ENCODE measurements around the gene PHF23.

PHF23 gene

DNA sequence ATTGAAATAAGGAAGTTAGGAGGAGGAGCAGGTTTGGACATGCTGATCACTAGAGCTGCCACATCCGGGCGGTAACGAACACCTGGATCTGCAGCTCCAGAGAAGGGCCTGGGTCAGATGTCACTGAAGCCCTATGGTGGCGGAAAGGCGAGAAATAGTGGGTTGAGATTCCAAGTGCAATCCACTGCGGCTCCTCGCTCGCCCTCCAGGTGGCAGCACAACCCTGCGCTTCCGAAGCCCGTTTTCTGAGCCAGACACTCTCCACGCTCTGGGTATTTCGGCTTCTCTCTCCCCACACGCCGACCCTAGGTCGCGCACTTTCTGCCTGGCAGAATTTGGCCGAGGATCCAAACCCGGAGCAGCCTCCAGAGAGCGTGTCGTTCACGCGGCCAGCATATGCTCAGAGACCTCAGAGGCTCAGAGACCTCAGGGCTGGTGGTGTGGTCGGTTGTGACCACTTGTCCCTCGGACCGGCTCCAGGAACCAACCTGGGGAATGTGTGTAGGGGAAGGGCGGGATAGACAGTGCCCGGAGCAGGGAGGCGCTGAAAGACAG is 41.3 kb upstream of the PHF23 start:
- H3K27ac ChIP-seq (replicated peaks), result no peak overlapping the region
- TF ChIP-seq, protein P1, sequence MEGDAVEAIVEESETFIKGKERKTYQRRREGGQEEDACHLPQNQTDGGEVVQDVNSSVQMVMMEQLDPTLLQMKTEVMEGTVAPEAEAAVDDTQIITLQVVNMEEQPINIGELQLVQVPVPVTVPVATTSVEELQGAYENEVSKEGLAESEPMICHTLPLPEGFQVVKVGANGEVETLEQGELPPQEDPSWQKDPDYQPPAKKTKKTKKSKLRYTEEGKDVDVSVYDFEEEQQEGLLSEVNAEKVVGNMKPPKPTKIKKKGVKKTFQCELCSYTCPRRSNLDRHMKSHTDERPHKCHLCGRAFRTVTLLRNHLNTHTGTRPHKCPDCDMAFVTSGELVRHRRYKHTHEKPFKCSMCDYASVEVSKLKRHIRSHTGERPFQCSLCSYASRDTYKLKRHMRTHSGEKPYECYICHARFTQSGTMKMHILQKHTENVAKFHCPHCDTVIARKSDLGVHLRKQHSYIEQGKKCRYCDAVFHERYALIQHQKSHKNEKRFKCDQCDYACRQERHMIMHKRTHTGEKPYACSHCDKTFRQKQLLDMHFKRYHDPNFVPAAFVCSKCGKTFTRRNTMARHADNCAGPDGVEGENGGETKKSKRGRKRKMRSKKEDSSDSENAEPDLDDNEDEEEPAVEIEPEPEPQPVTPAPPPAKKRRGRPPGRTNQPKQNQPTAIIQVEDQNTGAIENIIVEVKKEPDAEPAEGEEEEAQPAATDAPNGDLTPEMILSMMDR (IDR thresholded peaks at IDR 0.05; ENCODE audit: insufficient read depth, low read length), result peak; percentile 65
- TF ChIP-seq, protein P2, sequence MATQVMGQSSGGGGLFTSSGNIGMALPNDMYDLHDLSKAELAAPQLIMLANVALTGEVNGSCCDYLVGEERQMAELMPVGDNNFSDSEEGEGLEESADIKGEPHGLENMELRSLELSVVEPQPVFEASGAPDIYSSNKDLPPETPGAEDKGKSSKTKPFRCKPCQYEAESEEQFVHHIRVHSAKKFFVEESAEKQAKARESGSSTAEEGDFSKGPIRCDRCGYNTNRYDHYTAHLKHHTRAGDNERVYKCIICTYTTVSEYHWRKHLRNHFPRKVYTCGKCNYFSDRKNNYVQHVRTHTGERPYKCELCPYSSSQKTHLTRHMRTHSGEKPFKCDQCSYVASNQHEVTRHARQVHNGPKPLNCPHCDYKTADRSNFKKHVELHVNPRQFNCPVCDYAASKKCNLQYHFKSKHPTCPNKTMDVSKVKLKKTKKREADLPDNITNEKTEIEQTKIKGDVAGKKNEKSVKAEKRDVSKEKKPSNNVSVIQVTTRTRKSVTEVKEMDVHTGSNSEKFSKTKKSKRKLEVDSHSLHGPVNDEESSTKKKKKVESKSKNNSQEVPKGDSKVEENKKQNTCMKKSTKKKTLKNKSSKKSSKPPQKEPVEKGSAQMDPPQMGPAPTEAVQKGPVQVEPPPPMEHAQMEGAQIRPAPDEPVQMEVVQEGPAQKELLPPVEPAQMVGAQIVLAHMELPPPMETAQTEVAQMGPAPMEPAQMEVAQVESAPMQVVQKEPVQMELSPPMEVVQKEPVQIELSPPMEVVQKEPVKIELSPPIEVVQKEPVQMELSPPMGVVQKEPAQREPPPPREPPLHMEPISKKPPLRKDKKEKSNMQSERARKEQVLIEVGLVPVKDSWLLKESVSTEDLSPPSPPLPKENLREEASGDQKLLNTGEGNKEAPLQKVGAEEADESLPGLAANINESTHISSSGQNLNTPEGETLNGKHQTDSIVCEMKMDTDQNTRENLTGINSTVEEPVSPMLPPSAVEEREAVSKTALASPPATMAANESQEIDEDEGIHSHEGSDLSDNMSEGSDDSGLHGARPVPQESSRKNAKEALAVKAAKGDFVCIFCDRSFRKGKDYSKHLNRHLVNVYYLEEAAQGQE (IDR thresholded peaks at IDR 0.05; ENCODE audit: insufficient replicate concordance, low read depth), result no peak
- TF ChIP-seq GABPA (IDR thresholded peaks at IDR 0.05; ENCODE audit: low read depth), result no peak
- DNase-seq (ENCODE audit: low read depth in 1 of 2, low spot score in 1 of 2), result peak; percentile 50 to 67
- H3K4me3 ChIP-seq (replicated peaks; ENCODE audit: insufficient read depth, low read length), result peak overlapping the region; percentile 25
- H3K27me3 ChIP-seq (ENCODE audit: insufficient read depth, poor library complexity, severe bottlenecking), result no peaks in the 10 kb centered on the region

DNA sequence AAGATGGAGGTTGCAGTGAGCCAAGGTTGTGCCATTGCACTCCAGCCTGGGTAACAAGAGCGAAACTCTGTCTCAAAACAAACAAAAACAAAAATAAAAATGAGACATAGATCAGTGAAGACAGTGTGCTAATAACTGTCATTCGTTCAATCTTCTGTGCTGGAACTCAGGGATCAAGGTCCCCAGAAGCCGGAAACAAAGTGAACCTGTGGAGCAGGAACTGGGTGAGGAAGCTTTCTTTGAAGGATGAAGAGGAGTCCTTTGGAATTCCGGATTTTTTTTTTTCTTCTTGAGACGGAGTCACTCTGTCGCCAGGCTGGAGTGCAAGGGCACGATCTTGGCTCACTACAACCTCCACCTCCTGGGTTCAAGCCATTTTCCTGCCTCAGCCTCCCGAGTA is 40.2 kb upstream of the PHF23 start:
- Histone ChIP-seq H3K27ac (replicated peaks) (no peak overlapping the region), H3K27me3 (ENCODE audit: insufficient read depth, poor library complexity, severe bottlenecking) (no peaks in the 10 kb centered on the region)
- DNase-seq (ENCODE audit: low read depth in 1 of 2, low spot score in 1 of 2), result no peak

DNA sequence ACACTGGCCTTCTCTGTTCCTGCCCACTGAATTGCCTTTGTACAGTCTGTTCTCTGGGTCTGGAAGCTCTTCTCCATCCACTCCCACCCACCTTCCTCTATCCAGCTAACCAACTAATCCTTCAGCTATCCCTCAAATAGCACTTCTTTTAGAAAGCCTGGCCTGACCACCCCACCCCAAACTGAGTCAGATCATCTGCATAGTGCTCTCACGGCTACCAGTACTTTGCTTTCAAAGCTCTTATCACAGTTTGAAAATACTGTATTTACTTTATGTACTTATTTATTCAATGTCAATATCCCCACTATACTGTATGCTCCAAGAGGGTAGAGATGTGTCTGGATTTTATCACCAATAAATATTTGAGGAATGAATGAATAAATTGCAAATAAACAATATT is 27.5 kb upstream of the PHF23 start:
- Histone ChIP-seq H3K4me3 (replicated peaks; ENCODE audit: insufficient read depth, low read length) (no peak overlapping the region), H3K27ac (replicated peaks) (no peak overlapping the region), H3K27me3 (ENCODE audit: insufficient read depth, poor library complexity, severe bottlenecking) (no peaks in the 10 kb centered on the region)
- DNase-seq (ENCODE audit: low read depth in 1 of 2, low spot score in 1 of 2), result no peak
- TF ChIP-seq GABPA (IDR thresholded peaks at IDR 0.05; ENCODE audit: low read depth) (no peak), POLR2AphosphoS5 (IDR thresholded peaks at IDR 0.05; ENCODE audit: low read depth) (no peak), SPI1 (IDR thresholded peaks at IDR 0.05; ENCODE audit: borderline replicate concordance, low read depth) (no peak)

More for the DNA sequence above, 40.2 kb upstream of the PHF23 start:
- no peak for TF ChIP-seq SPI1 (IDR thresholded peaks at IDR 0.05; ENCODE audit: borderline replicate concordance, low read depth)
- TF ChIP-seq, protein P2 (IDR thresholded peaks at IDR 0.05; ENCODE audit: insufficient replicate concordance, low read depth), result no peak
- no peak for TF ChIP-seq GABPA (IDR thresholded peaks at IDR 0.05; ENCODE audit: low read depth)
- TF ChIP-seq, protein P1 (IDR thresholded peaks at IDR 0.05; ENCODE audit: insufficient read depth, low read length), result no peak
- no peak for TF ChIP-seq POLR2AphosphoS5 (IDR thresholded peaks at IDR 0.05; ENCODE audit: low read depth)
- H3K4me3 ChIP-seq (replicated peaks; ENCODE audit: insufficient read depth, low read length), result no peak overlapping the region

DNA sequence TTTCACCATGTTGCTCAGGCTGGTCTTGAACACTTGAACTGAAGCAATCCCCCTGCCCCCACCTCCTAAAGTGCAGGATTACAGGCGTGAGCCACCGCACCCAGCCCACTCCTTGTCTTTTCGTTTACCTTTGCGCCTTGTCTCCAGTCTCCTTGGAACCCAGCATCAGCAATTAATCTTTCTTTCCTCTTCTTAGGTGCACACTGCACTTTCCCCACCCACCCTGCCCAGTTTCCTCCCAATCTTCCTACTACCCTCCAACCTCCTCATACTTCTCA is 24.5 kb upstream of the PHF23 start:
- no peak overlapping the region for H3K27ac ChIP-seq (replicated peaks)
- H3K4me3 ChIP-seq (replicated peaks; ENCODE audit: insufficient read depth, low read length), result no peak overlapping the region
- no peak for TF ChIP-seq POLR2AphosphoS5 (IDR thresholded peaks at IDR 0.05; ENCODE audit: low read depth)
- no peak for TF ChIP-seq GABPA (IDR thresholded peaks at IDR 0.05; ENCODE audit: low read depth)
- TF ChIP-seq, protein P1 (IDR thresholded peaks at IDR 0.05; ENCODE audit: insufficient read depth, low read length), result no peak
- TF ChIP-seq, protein P2 (IDR thresholded peaks at IDR 0.05; ENCODE audit: insufficient replicate concordance, low read depth), result no peak
- TF ChIP-seq SPI1 (IDR thresholded peaks at IDR 0.05; ENCODE audit: borderline replicate concordance, low read depth), result no peak
- H3K27me3 ChIP-seq (ENCODE audit: insufficient read depth, poor library complexity, severe bottlenecking), result peaks cover 2% of the 10 kb centered on the region
- DNase-seq (ENCODE audit: low read depth in 1 of 2, low spot score in 1 of 2), result no peak
